ENCODE results near the gene AXDND1. TPM values are rescaled to one million over a fixed set of nuclear protein-coding genes. Genes with fewer than 3 reads are reported as not detected.

Gene AXDND1
- polyA plus RNA-seq, 3 donors: 0.09 TPM; not detected in 2

DNA sequence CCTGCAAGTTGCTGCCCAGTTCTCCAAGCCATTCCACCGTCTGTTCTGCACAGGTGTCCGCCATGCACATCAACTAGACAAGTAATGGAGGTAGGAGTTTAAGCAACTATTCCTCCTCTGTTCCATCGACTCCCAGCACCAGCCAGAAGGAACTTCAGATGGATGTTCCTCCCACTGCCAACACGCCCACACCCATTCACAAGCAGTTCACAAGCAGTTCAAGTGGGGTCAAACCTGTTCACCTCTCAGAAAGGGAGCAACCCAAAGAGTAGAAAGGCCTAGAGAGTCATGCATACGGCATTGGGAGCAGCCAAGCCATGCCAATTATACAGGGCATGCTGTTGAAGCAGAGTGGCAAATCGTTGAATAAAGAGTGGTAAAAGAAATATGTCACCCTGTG lies 221.6 kb downstream of the AXDND1 start:
- no peak overlapping the region for H3K4me2 ChIP-seq (replicated peaks; ENCODE audit: extremely low read depth, low read length, poor library complexity, severe bottlenecking)
- H3K9me3 ChIP-seq (replicated peaks in 1 of 2; ENCODE audit: control insufficient read depth in 1 of 2, insufficient read depth in 1 of 2, low read length in 2 of 2): peaks cover 4 to 13% of the 10 kb centered on the region in 2 donors
- TF ChIP-seq, protein P1, sequence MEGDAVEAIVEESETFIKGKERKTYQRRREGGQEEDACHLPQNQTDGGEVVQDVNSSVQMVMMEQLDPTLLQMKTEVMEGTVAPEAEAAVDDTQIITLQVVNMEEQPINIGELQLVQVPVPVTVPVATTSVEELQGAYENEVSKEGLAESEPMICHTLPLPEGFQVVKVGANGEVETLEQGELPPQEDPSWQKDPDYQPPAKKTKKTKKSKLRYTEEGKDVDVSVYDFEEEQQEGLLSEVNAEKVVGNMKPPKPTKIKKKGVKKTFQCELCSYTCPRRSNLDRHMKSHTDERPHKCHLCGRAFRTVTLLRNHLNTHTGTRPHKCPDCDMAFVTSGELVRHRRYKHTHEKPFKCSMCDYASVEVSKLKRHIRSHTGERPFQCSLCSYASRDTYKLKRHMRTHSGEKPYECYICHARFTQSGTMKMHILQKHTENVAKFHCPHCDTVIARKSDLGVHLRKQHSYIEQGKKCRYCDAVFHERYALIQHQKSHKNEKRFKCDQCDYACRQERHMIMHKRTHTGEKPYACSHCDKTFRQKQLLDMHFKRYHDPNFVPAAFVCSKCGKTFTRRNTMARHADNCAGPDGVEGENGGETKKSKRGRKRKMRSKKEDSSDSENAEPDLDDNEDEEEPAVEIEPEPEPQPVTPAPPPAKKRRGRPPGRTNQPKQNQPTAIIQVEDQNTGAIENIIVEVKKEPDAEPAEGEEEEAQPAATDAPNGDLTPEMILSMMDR (IDR thresholded peaks at IDR 0.05): no peak
- no peak overlapping the region for H3K9ac ChIP-seq (ENCODE audit: insufficient read depth, low read length, poor library complexity, severe bottlenecking)
- peaks cover 7% of the 10 kb centered on the region for H3K4me1 Mint-ChIP-seq
- H3K4me3 ChIP-seq (replicated peaks in 1 of 3; ENCODE audit: low read depth in 2 of 3, low read length in 3 of 3): no peak overlapping the region
- H3K27me3 Mint-ChIP-seq (ENCODE audit: low read depth in 3 of 3): peaks cover 41 to 72% (median 52%) of the 10 kb centered on the region in 3 donors
- WGBS (ENCODE audit: insufficient coverage): 88% methylated on average over 4 of the region's 6 CpGs
- intact Hi-C loops (cut with micrococcal nuclease): no loop called here
- no peaks in the 10 kb centered on the region for H3K79me2 ChIP-seq (ENCODE audit: insufficient read depth, low read length)
- peaks cover 0 to 21% (median 9%) of the 10 kb centered on the region in 7 donors for H3K9me3 Mint-ChIP-seq
- peak overlapping the region in 1 of 2 donors; percentile 56 for H3K4me3 Mint-ChIP-seq
- H4K20me1 ChIP-seq (ENCODE audit: insufficient read depth, low read length): no peaks in the 10 kb centered on the region
- peaks cover 18 to 63% of the 10 kb centered on the region in 2 donors for H3K27me3 ChIP-seq (ENCODE audit: control insufficient read depth in 2 of 2, insufficient read depth in 2 of 2, low read length in 2 of 2)
- peaks cover 4 to 10% of the 10 kb centered on the region in 2 donors for H3K4me1 ChIP-seq (ENCODE audit: control insufficient read depth in 1 of 2, insufficient read depth in 2 of 2, low read length in 2 of 2)
- no peaks in the 10 kb centered on the region for H3K36me3 ChIP-seq (replicated peaks in 1 of 2; ENCODE audit: control insufficient read depth in 1 of 2, insufficient read depth in 2 of 2, low read length in 2 of 2)
- no peak overlapping the region for H2AFZ ChIP-seq (ENCODE audit: insufficient read depth, low read depth, low read length, poor library complexity, severe bottlenecking)
- DNase-seq: no peak
- H3K27ac ChIP-seq (ENCODE audit: low read depth in 1 of 2, low read length in 2 of 2): no peak overlapping the region
- no peak overlapping the region for H3K27ac Mint-ChIP-seq
- no peaks in the 10 kb centered on the region for H3K36me3 Mint-ChIP-seq

- 99% methylated on average over 17 of the region's 18 CpGs for WGBS (ENCODE audit: insufficient coverage)
- Histone ChIP-seq H3K79me2 (ENCODE audit: insufficient read depth, low read length) (no peaks in the 10 kb centered on the region), H3K9me3 (replicated peaks in 1 of 2; ENCODE audit: control insufficient read depth in 1 of 2, insufficient read depth in 1 of 2, low read length in 2 of 2) (peaks cover 4 to 17% of the 10 kb centered on the region in 2 donors), H3K4me2 (replicated peaks; ENCODE audit: extremely low read depth, low read length, poor library complexity, severe bottlenecking) (no peak overlapping the region), H2AFZ (ENCODE audit: insufficient read depth, low read depth, low read length, poor library complexity, severe bottlenecking) (no peak overlapping the region), H3K27ac (ENCODE audit: low read depth in 1 of 2, low read length in 2 of 2) (no peak overlapping the region), H3K9ac (ENCODE audit: insufficient read depth, low read length, poor library complexity, severe bottlenecking) (no peak overlapping the region), H3K36me3 (replicated peaks in 1 of 2; ENCODE audit: control insufficient read depth in 1 of 2, insufficient read depth in 2 of 2, low read length in 2 of 2) (no peaks in the 10 kb centered on the region), H4K20me1 (ENCODE audit: insufficient read depth, low read length) (no peaks in the 10 kb centered on the region), H3K4me1 (ENCODE audit: control insufficient read depth in 1 of 2, insufficient read depth in 2 of 2, low read length in 2 of 2) (peaks cover 4 to 10% of the 10 kb centered on the region in 2 donors), H3K4me3 (replicated peaks in 1 of 3; ENCODE audit: low read depth in 2 of 3, low read length in 3 of 3) (no peak overlapping the region), H3K27me3 (ENCODE audit: control insufficient read depth in 2 of 2, insufficient read depth in 2 of 2, low read length in 2 of 2) (peaks cover 21 to 72% of the 10 kb centered on the region in 2 donors)
- TF ChIP-seq, protein P1 (IDR thresholded peaks at IDR 0.05): no peak
- no peak overlapping the region for H3K4me3 Mint-ChIP-seq
- intact Hi-C loops (cut with micrococcal nuclease): no loop called here
- peaks cover 7% of the 10 kb centered on the region for H3K4me1 Mint-ChIP-seq
- H3K27ac Mint-ChIP-seq: no peak overlapping the region
- peaks cover 45 to 73% (median 57%) of the 10 kb centered on the region in 3 donors for H3K27me3 Mint-ChIP-seq (ENCODE audit: low read depth in 3 of 3)
- no peak for DNase-seq
- H3K36me3 Mint-ChIP-seq: no peaks in the 10 kb centered on the region
- peaks cover 0 to 22% (median 11%) of the 10 kb centered on the region in 7 donors for H3K9me3 Mint-ChIP-seq
Measured at GRCh38 chr1:179588425-179589024, 222.8 kb downstream of the AXDND1 start.

All from CD14-positive monocyte (primary cell).